ENCODE data around the gene PTPN14. TPM values are rescaled to one million over a fixed set of nuclear protein-coding genes. Genes with fewer than 3 reads are reported as not detected.

The PTPN14 gene
- polyA plus RNA-seq, 1 donor from 2014 or later: 0.07 TPM

DNA sequence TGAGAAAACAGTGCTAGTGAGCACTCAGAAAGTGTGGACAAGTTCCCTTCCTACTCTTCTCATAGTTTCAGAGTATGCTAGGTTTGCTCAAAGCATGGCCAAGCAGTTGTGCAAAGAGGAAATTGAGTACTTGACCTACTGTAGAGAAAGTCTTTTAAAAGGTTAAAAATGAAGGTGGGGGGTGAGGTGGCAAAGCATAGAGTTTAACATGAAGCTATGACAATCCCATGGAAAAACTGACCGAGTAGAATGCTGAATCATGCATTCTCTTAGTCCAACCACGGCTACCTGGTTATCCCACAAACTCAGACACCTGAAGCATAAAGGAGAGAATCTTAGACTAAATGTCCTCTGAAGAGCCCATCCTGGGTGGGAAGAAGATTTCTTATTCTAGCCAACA lies 79.9 kb downstream of the PTPN14 start:
- Histone ChIP-seq H3K36me3 (ENCODE audit: insufficient read depth, low read length) (no peaks in the 10 kb centered on the region), H3K79me2 (replicated peaks; ENCODE audit: insufficient read depth, low read length) (no peaks in the 10 kb centered on the region), H2AFZ (ENCODE audit: low read depth, low read length) (no peak overlapping the region), H3K9ac (ENCODE audit: low read length) (no peak overlapping the region), H3K4me3 (ENCODE audit: low read length) (no peak overlapping the region), H3K27me3 (ENCODE audit: insufficient read depth, low read depth, low read length) (no peaks in the 10 kb centered on the region), H3K9me3 (ENCODE audit: low read length) (no peaks in the 10 kb centered on the region), H4K20me1 (ENCODE audit: insufficient read depth) (no peaks in the 10 kb centered on the region), H3K27ac (ENCODE audit: low read length) (no peak overlapping the region), H3K4me2 (ENCODE audit: low read length) (no peak overlapping the region), H3K9me2 (ENCODE audit: insufficient read depth, low read length) (no peaks in the 10 kb centered on the region), H3F3A (ENCODE audit: insufficient read depth, low read length, poor library complexity, severe bottlenecking) (no peaks in the 10 kb centered on the region)
- TF ChIP-seq, protein P1, sequence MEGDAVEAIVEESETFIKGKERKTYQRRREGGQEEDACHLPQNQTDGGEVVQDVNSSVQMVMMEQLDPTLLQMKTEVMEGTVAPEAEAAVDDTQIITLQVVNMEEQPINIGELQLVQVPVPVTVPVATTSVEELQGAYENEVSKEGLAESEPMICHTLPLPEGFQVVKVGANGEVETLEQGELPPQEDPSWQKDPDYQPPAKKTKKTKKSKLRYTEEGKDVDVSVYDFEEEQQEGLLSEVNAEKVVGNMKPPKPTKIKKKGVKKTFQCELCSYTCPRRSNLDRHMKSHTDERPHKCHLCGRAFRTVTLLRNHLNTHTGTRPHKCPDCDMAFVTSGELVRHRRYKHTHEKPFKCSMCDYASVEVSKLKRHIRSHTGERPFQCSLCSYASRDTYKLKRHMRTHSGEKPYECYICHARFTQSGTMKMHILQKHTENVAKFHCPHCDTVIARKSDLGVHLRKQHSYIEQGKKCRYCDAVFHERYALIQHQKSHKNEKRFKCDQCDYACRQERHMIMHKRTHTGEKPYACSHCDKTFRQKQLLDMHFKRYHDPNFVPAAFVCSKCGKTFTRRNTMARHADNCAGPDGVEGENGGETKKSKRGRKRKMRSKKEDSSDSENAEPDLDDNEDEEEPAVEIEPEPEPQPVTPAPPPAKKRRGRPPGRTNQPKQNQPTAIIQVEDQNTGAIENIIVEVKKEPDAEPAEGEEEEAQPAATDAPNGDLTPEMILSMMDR (IDR thresholded peaks at IDR 0.05; ENCODE audit: poor library complexity, severe bottlenecking): no peak
- no peak for TF ChIP-seq EZH2 (IDR thresholded peaks at IDR 0.05; ENCODE audit: borderline replicate concordance, insufficient read depth, low read length, poor library complexity, severe bottlenecking)
- TF ChIP-seq POLR2AphosphoS5 (IDR thresholded peaks at IDR 0.05): no peak
- TF ChIP-seq RAD21 (conservative IDR thresholded peaks at IDR 0.05): no peak
- no peak for TF ChIP-seq EP300 (conservative IDR thresholded peaks at IDR 0.05; ENCODE audit: poor library complexity, severe bottlenecking)
- TF ChIP-seq TAF1 (IDR thresholded peaks at IDR 0.05; ENCODE audit: low read depth): no peak
- TF ChIP-seq, protein P2, sequence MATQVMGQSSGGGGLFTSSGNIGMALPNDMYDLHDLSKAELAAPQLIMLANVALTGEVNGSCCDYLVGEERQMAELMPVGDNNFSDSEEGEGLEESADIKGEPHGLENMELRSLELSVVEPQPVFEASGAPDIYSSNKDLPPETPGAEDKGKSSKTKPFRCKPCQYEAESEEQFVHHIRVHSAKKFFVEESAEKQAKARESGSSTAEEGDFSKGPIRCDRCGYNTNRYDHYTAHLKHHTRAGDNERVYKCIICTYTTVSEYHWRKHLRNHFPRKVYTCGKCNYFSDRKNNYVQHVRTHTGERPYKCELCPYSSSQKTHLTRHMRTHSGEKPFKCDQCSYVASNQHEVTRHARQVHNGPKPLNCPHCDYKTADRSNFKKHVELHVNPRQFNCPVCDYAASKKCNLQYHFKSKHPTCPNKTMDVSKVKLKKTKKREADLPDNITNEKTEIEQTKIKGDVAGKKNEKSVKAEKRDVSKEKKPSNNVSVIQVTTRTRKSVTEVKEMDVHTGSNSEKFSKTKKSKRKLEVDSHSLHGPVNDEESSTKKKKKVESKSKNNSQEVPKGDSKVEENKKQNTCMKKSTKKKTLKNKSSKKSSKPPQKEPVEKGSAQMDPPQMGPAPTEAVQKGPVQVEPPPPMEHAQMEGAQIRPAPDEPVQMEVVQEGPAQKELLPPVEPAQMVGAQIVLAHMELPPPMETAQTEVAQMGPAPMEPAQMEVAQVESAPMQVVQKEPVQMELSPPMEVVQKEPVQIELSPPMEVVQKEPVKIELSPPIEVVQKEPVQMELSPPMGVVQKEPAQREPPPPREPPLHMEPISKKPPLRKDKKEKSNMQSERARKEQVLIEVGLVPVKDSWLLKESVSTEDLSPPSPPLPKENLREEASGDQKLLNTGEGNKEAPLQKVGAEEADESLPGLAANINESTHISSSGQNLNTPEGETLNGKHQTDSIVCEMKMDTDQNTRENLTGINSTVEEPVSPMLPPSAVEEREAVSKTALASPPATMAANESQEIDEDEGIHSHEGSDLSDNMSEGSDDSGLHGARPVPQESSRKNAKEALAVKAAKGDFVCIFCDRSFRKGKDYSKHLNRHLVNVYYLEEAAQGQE (IDR thresholded peaks at IDR 0.05; ENCODE audit: borderline replicate concordance): no peak
- no peak for TF ChIP-seq SMC3 (conservative IDR thresholded peaks at IDR 0.05; ENCODE audit: poor library complexity)
- TF ChIP-seq MXI1 (conservative IDR thresholded peaks at IDR 0.05; ENCODE audit: poor library complexity, severe bottlenecking): no peak

DNA sequence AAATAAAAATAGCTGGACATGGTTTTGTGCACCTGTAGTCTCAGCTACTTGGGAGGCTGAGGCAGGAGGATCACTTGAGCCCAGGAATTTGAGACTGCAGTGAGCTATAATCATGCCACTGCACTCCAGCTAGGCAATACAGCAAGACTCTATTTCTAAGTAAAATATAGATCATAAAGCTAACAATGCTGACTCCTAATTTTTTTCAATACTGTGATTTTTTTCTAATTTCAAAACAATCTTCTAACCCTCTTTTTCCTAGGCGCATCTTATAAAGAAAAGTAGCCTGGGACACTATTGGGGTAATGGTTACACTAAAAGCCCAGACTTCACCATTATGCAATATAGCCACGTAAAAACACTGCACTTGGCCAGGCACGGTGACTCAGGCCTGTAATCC lies 81.3 kb downstream of the PTPN14 start:
- no peaks in the 10 kb centered on the region for H3F3A ChIP-seq (ENCODE audit: insufficient read depth, low read length, poor library complexity, severe bottlenecking)
- no peak overlapping the region for H3K4me3 ChIP-seq (ENCODE audit: low read length)
- H3K9ac ChIP-seq (ENCODE audit: low read length): no peak overlapping the region
- no peak overlapping the region for H2AFZ ChIP-seq (ENCODE audit: low read depth, low read length)
- no peak overlapping the region for H3K4me2 ChIP-seq (ENCODE audit: low read length)
- H3K9me3 ChIP-seq (ENCODE audit: low read length): no peaks in the 10 kb centered on the region
- H4K20me1 ChIP-seq (ENCODE audit: insufficient read depth): no peaks in the 10 kb centered on the region
- H3K79me2 ChIP-seq (replicated peaks; ENCODE audit: insufficient read depth, low read length): no peaks in the 10 kb centered on the region
- no peak overlapping the region for H3K27ac ChIP-seq (ENCODE audit: low read length)
- H3K27me3 ChIP-seq (ENCODE audit: insufficient read depth, low read depth, low read length): no peaks in the 10 kb centered on the region
- H3K36me3 ChIP-seq (ENCODE audit: insufficient read depth, low read length): no peaks in the 10 kb centered on the region
- no peaks in the 10 kb centered on the region for H3K9me2 ChIP-seq (ENCODE audit: insufficient read depth, low read length)
- TF ChIP-seq SMC3 (conservative IDR thresholded peaks at IDR 0.05; ENCODE audit: poor library complexity) (no peak), MXI1 (conservative IDR thresholded peaks at IDR 0.05; ENCODE audit: poor library complexity, severe bottlenecking) (no peak), RAD21 (conservative IDR thresholded peaks at IDR 0.05) (no peak), EP300 (conservative IDR thresholded peaks at IDR 0.05; ENCODE audit: poor library complexity, severe bottlenecking) (no peak), EZH2 (IDR thresholded peaks at IDR 0.05; ENCODE audit: borderline replicate concordance, insufficient read depth, low read length, poor library complexity, severe bottlenecking) (no peak), TAF1 (IDR thresholded peaks at IDR 0.05; ENCODE audit: low read depth) (no peak), POLR2AphosphoS5 (IDR thresholded peaks at IDR 0.05) (no peak)
- TF ChIP-seq, protein P1 (IDR thresholded peaks at IDR 0.05; ENCODE audit: poor library complexity, severe bottlenecking): no peak
- TF ChIP-seq, protein P2 (IDR thresholded peaks at IDR 0.05; ENCODE audit: borderline replicate concordance): no peak

Measured in neural cell (in vitro differentiated cells).